HG02870 (cell line): Measurements from ENCODE around the gene CSRNP2.
"Not testable (repeated sequence)": the region's sequence is repeated elsewhere in the genome, so short reads cannot be mapped to it uniquely, and the experiment has no call there.

ENCODE experiments used
- ATAC-seq: cut with Tn5 transposase; IDR thresholded peaks from one replicate; pipeline ENCODE4 v1.9.1; 2021; ENCODE audit warnings: mild to moderate bottlenecking, moderate library complexity; ENCODE audit not compliant: unreplicated experiment

The CSRNP2 gene

GRCh38 chr12:51028126-51028812 is 55.1 kb downstream of the CSRNP2 start:
- no peak for ATAC-seq

DNA sequence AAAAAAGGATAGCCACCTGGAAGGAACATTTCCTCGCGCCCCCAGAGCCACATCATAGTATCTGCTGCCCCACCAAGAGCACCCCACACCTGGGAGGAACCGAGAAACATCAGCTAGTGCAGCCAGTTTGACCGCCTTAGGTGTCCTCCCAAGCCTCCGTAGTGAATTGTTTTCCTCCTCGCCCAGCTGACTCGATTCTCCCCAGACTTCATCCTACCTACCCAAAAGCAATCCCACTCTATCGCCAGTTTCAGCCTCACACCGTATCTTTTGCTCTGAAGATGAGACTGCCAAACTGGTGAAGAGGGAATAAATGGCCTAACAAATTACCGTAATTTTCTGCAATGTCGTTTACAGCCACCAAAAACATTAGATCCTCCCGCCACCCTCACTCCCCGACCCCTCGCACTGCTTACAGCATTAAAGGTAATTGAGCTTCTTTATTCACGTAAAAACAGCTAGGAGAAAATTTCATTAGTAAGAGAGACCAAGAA is 56.0 kb downstream of the CSRNP2 start:
- no peak for ATAC-seq

DNA sequence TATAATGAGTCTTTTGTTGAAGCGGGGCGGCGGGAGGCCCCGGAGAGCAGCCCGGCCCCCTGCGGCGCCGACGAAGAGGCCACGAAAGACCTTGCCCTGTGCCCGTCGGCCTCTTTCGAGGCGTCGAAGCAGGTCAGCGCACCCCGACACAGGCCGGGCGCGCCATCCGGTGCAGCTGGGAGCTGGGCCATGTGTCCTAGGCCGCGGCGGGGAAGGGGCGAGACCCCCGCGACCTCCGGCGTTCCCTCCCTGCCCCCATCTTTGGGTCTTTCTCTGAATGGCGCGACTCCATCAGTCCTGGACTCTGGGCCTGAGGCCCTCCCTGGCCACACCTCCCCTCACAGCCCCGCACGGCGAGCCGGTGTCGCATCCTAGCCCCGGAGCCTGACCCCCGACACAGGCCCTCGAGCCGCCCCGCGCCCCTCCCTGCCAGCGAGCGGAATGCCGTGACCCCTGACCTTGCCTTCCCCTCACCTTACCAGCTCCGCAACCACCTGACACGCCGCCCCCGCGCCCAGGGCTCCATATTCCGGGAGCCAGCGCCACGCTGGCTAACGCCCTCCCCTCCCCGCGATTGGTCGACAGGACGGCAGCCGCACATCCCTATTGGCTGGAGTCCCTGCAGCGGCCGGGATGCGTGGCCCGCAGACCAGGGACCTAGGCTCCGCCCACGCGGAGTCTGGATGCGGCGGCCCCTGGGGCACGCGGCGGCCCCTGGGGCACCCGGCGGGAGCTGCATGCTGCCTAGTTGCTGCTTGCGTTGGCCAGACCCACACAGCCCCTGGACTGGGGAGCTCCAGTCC is 57.4 kb downstream of the CSRNP2 start, which contains the start of gene SLC11A2:
Gene SLC11A2 (minus strand): TSS at position 549 of the 803 bp plus-strand sequence. CDS start 15,656 bp downstream, outside the sequence.
- peak; percentile 92 for ATAC-seq

GRCh38 chr12:51025338-51025835 is 58.0 kb downstream of the CSRNP2 start:
- no peak for ATAC-seq

- ATAC-seq: no peak
Measured at GRCh38 chr12:51023625-51024382, 59.6 kb downstream of the CSRNP2 start.

DNA sequence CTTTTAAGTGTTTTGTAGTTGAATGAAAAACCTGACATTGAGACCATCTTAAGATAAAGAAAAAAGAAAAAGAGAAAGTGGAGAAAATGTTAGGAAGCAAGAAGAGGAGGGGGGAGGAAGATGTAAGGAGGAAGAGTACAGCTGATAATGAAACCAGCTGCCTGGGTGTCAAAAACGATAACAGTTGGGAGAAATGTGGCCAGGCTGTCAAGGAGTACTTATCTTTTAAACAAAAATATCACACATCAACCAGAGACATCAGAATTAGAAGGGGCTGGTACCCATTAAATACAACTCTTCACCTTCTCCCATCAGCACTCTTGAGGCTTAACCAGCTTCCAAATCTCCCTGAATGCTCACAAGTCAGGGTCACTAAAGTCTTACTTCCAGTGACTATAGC is 61.7 kb downstream of the CSRNP2 start:
- no peak for ATAC-seq

- ATAC-seq: no peak
Measured at GRCh38 chr12:51020448-51021182, 62.8 kb downstream of the CSRNP2 start.

GRCh38 chr12:51019927-51020326 is 63.5 kb downstream of the CSRNP2 start:
- no peak for ATAC-seq

DNA sequence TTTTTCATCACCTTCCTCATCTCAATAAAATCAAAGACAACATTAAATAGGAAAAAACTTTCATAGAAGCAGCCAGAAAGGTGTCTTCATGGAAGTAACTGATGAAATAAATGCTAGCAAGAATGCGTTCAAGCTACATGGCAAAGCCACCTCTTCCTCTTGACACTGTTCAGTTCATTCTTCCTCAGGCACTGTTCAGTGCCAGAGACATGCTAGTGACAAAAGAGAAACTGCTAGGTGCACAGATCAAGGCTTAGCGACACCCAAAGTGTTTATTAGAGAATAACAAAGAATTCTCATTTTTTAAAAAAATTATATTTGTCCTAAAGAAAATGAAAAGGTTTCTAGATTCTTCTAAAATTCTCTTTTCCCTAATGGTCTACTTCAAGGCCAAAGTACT is 64.4 kb downstream of the CSRNP2 start:
- no peak for ATAC-seq

- ATAC-seq: no peak
Measured at GRCh38 chr12:51017452-51017851, 65.9 kb downstream of the CSRNP2 start.

DNA sequence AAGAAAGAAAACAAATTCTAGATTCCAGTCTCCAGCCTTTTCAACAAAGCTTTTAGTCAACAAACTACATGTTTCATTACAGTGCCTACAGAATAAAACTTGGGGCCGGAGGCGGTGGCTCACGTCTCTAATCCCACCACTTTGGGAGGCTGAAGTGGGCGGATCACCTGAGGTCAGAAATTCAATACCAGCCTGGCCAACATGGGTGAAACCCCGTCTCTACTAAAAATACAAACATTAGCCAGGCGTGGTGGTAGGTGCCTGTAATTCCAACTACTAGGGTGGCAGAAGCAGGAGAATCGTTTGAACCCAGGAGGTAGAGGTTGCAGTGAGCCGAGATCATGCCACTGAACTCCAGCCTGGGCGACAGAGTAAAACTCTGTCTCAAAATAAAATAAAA is 68.9 kb downstream of the CSRNP2 start:
- not testable (repeated sequence) for ATAC-seq

DNA sequence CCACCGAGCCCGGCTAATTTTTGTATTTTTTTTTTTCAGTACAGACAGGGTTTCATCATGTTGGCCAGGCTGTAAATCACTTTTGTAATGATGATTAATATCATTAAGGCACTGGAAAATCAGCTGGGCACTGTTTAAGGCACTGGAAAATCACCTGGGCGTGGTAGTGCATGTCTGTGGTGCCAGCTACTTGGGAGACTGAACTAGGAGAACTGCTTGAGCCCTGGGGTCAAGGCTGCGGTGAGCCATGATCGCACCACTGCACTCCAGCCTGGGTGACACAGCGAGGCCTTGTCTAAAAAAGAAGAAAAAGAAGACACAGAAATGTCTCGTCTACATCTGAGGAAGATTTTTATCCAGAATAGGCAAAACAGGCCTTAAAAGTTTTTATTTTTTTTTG is 70.0 kb downstream of the CSRNP2 start:
- ATAC-seq: no peak

DNA sequence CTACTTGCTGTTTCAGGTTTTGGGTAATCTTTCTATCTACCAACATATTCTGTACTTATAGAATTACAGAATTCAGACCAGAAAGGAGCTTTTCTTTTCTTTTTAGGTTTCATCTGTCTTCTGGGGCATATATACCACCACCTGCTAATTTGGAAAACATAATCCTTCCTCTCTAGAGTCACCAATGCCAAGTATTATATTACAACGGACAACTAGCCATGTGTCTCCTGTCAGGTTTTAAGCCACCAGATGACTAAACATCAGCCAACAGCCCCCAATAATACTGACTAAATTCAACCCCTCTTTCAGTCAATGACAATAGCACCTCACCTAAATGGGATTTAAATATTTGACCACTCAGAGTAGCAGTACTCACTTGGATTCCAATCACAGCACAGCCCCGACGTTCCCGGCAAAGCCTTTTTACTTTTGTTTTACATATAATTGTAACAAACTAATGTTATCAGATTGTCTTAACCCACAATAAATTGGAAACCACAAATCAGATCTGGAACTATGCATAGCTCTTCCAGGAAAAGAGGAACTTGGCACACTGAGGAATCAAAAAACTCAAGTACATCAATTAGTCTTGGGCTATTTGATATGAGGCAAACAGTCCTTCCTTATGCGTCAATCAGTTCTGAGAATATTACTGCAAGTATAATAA is 70.7 kb downstream of the CSRNP2 start:
- no peak for ATAC-seq

DNA sequence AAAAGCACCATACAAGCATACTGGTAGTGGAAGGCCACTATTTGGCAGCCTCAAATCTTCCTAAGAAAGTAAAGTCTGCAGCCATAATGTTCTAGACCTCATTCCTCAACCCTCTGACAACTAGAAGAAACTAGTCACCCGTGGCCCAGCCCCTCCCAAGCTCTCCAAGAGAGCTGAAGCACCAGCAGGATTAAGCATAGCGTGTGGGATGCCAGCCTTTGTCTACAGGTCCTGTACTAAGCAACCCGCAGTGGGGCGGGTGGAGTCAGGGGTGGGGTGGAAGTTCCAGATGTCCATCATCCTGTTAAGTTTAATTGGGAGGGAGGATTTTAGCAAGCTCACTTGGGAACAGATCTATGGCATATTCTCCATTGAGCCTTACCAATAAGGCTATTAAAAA is 71.4 kb downstream of the CSRNP2 start:
- no peak for ATAC-seq
